ENCODE data around the gene PRG2. TPM values are rescaled to one million over a fixed set of nuclear protein-coding genes. Genes with fewer than 3 reads are reported as not detected.
A peak's percentile ranks its signal among the peaks of the same experiment; 100 is the strongest.

Gene PRG2
- total RNA-seq, 2 donors from 2014 or later = 0.55 to 0.92 TPM

DNA sequence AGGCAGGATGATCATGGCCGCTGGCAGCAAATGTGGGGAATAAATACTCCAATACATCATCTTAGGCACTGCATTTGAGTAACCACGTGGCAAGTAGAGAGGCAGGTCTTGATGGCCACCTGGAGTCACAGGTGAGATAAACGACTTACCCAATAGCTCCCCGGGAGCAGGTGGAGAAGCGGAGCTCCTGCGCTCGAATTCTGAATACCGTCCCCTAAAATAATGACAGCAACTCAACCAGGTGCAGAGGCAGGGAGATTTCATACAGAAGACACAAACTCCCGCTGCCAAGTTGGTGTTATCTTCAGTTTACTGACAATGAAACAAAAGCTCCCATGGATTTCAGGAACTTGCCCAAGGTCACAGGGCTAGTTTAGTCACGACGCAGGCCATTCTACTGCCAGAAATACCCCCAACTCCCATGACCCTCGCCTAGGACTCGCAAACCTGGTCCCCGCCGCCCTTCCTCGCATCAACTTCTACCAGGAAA is 36.0 kb upstream of the PRG2 start:
- DNase-seq = no peak
- H3K4me3 Mint-ChIP-seq = peak overlapping the region; percentile 93

GRCh38 chr11:57425565-57426438 is 35.4 kb upstream of the PRG2 start:
- Mint-ChIP-seq H3K4me1 (peaks cover 38% of the 10 kb centered on the region), H3K27ac (peak overlapping the region; percentile 89), H3K4me3 (peak overlapping the region; percentile 93), H3K36me3 (ENCODE audit: low read depth) (no peaks in the 10 kb centered on the region), H3K27me3 (no peaks in the 10 kb centered on the region)
- ATAC-seq (no peak), DNase-seq (no peak)
- no peaks in the 10 kb centered on the region for H3K9me3 ChIP-seq (ENCODE audit: control insufficient read depth, low read length, poor library complexity, severe bottlenecking)

More for the DNA sequence above, 36.0 kb upstream of the PRG2 start:
- no peaks in the 10 kb centered on the region for H3K27me3 Mint-ChIP-seq
- no peaks in the 10 kb centered on the region for H3K9me3 ChIP-seq (ENCODE audit: control insufficient read depth, low read length, poor library complexity, severe bottlenecking)
- H3K36me3 Mint-ChIP-seq (ENCODE audit: low read depth) = no peaks in the 10 kb centered on the region
- peaks cover 38% of the 10 kb centered on the region for H3K4me1 Mint-ChIP-seq
- H3K27ac Mint-ChIP-seq = peak overlapping the region; percentile 89
- no peak for ATAC-seq

DNA sequence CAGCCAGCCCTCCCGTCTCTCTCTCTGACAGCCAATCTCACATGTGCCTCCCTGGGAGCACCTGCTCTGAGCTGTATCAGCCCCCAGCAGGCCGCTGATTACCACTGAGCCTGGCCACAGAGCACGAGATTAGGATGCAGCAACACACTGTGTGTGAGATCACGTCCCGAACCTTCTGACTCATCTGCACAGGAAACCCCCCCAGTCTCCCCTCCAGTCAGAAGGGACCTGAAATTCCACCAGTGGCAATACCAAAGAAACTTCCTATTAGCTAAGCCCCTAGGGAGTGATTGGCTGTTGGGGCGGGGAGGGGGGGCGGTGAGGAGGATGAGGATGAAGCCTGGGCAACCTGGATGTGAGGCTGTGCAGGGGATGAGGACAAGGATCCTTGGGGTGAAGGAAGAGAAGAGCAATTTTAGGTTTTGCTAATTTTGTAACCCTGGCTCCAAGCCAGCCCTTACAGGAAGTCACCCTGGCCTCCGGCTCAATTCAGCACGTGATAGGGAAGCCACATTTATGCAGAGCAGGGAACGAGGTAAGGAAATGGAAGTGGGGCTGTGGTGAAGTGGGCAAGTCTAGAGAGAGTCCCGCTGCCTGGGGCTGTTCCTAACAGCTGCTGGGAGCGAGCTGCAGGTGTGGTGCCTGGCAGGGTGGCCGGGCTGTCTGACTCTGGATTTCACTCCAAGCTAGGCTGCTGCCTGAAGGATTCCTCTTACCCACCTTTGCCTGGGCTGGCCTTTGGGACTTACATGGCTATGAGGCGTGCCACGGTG is 34.5 kb upstream of the PRG2 start:
- Mint-ChIP-seq H3K27ac (peak overlapping the region; percentile 89), H3K4me1 (peaks cover 37% of the 10 kb centered on the region), H3K36me3 (ENCODE audit: low read depth) (no peaks in the 10 kb centered on the region), H3K27me3 (no peaks in the 10 kb centered on the region), H3K4me3 (peak overlapping the region; percentile 93)
- H3K9me3 ChIP-seq (ENCODE audit: control insufficient read depth, low read length, poor library complexity, severe bottlenecking) = no peaks in the 10 kb centered on the region
- ATAC-seq (peak; percentile 91), DNase-seq (peak; percentile 38 to 76 (median 45))

- H3K9me3 ChIP-seq (ENCODE audit: control insufficient read depth, low read length, poor library complexity, severe bottlenecking) = no peaks in the 10 kb centered on the region
- Mint-ChIP-seq H3K36me3 (ENCODE audit: low read depth) (no peaks in the 10 kb centered on the region), H3K27ac (peak overlapping the region; percentile 89), H3K27me3 (no peaks in the 10 kb centered on the region), H3K4me3 (peak overlapping the region; percentile 93), H3K4me1 (peaks cover 36% of the 10 kb centered on the region)
- no peak for DNase-seq
- ATAC-seq = no peak
Measured at GRCh38 chr11:57424137-57424791, 33.8 kb upstream of the PRG2 start.

DNA sequence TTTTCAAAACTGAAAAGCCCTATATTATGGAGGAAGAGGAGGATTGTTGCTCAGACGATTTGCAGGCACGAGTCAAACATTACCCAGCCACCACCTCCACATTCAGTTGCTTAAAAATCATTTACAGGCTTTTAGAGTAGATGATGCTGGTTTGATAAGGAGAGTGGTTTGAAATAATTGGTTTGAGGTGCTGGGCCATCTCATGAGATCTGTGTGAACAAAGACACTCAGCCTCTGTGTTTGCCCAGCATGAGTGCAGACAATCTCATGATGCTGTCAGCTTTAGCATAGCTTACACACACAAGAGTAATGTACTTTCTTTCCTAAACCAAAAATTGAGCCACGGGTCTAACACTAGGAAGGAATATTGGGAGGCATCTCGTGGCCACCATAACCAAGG is 32.2 kb upstream of the PRG2 start:
- Mint-ChIP-seq H3K4me1 (peaks cover 32% of the 10 kb centered on the region), H3K4me3 (no peak overlapping the region), H3K27ac (peak overlapping the region; percentile 89), H3K27me3 (no peaks in the 10 kb centered on the region), H3K36me3 (ENCODE audit: low read depth) (no peaks in the 10 kb centered on the region)
- H3K9me3 ChIP-seq (ENCODE audit: control insufficient read depth, low read length, poor library complexity, severe bottlenecking) = no peaks in the 10 kb centered on the region
- no peak for ATAC-seq
- DNase-seq = no peak

- no peaks in the 10 kb centered on the region for H3K9me3 ChIP-seq (ENCODE audit: control insufficient read depth, low read length, poor library complexity, severe bottlenecking)
- peaks cover 26% of the 10 kb centered on the region for H3K4me1 Mint-ChIP-seq
- ATAC-seq (no peak), DNase-seq (no peak)
- H3K27ac Mint-ChIP-seq = no peak overlapping the region
- H3K36me3 Mint-ChIP-seq (ENCODE audit: low read depth) = peaks cover 3% of the 10 kb centered on the region
- H3K27me3 Mint-ChIP-seq = no peaks in the 10 kb centered on the region
- H3K4me3 Mint-ChIP-seq = no peak overlapping the region
Measured at GRCh38 chr11:57421805-57422204, 31.4 kb upstream of the PRG2 start.

DNA sequence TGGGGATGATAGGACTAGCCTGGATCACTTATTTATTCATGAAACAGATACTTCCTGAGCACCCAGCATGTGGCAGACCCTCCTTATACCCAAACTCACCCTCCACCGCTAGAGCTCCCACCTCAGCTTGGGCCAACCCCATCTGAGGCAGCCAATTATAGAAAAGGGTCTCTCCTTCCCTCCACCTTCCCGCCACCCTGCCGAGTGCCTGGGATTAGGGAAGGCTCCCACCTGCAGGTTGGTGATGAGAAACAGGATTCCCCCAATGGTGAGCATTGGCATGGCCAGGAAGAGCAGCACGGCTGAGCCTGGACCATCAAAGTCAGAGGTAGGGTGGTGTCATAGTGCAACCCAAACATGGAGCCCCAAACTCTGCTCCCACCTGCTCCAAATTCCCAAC is 30.6 kb upstream of the PRG2 start:
- H3K9me3 ChIP-seq (ENCODE audit: control insufficient read depth, low read length, poor library complexity, severe bottlenecking) = no peaks in the 10 kb centered on the region
- Mint-ChIP-seq H3K36me3 (ENCODE audit: low read depth) (peaks cover 3% of the 10 kb centered on the region), H3K4me3 (no peak overlapping the region), H3K4me1 (peaks cover 20% of the 10 kb centered on the region), H3K27me3 (no peaks in the 10 kb centered on the region), H3K27ac (no peak overlapping the region)
- DNase-seq (no peak), ATAC-seq (no peak)

GRCh38 chr11:57419146-57419545 is 28.7 kb upstream of the PRG2 start:
- Mint-ChIP-seq H3K36me3 (ENCODE audit: low read depth) (peaks cover 6% of the 10 kb centered on the region), H3K27ac (no peak overlapping the region), H3K4me3 (no peak overlapping the region), H3K4me1 (peaks cover 11% of the 10 kb centered on the region), H3K27me3 (no peaks in the 10 kb centered on the region)
- DNase-seq = no peak
- no peak for ATAC-seq
- no peaks in the 10 kb centered on the region for H3K9me3 ChIP-seq (ENCODE audit: control insufficient read depth, low read length, poor library complexity, severe bottlenecking)

DNA sequence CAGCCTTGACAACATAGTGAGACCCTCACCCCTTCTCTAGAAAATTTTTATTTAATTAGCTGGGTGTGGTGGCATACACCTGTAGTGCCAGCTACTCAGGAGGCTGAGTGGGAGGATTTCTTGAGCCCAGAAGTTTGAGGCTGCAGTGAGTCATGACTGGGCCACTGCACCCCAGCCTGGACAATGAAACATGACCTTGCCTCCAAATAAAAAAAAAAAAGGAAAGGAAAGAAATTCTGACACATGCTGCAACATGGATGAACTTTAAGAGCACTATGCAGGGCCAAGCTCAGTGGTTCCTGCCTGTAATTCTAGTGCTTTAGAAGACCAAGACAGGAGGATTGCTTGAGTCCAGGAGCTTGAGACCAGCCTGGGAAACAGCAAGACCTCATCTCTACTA is 27.7 kb upstream of the PRG2 start:
- H3K9me3 ChIP-seq (ENCODE audit: control insufficient read depth, low read length, poor library complexity, severe bottlenecking) = no peaks in the 10 kb centered on the region
- Mint-ChIP-seq H3K27me3 (no peaks in the 10 kb centered on the region), H3K4me1 (peaks cover 17% of the 10 kb centered on the region), H3K4me3 (no peak overlapping the region), H3K27ac (no peak overlapping the region), H3K36me3 (ENCODE audit: low read depth) (peaks cover 16% of the 10 kb centered on the region)
- ATAC-seq = no peak
- DNase-seq = no peak

DNA sequence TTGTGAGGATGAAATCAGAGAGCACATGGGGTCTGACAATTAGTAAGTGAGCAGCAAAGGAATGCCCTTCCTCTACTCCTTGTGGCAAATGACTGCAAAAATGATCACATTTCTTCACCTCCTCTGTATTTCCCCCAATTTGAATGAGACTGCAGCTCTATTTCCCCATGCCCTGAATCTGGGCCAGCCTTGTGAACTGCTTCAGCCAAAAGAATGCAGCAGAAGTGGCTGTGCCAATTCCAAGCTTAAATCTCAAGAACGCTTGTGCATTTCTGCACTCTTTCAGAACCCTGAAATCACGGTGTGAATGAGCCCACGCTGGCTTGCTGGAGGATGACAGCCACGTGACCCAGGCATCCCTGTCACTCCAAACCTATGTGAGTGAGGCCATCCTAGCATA is 26.6 kb upstream of the PRG2 start:
- DNase-seq (no peak), ATAC-seq (no peak)
- no peaks in the 10 kb centered on the region for H3K27me3 Mint-ChIP-seq
- peak overlapping the region; percentile 24 for H3K27ac Mint-ChIP-seq
- no peaks in the 10 kb centered on the region for H3K9me3 ChIP-seq (ENCODE audit: control insufficient read depth, low read length, poor library complexity, severe bottlenecking)
- peaks cover 15% of the 10 kb centered on the region for H3K4me1 Mint-ChIP-seq
- peaks cover 17% of the 10 kb centered on the region for H3K36me3 Mint-ChIP-seq (ENCODE audit: low read depth)
- no peak overlapping the region for H3K4me3 Mint-ChIP-seq

DNA sequence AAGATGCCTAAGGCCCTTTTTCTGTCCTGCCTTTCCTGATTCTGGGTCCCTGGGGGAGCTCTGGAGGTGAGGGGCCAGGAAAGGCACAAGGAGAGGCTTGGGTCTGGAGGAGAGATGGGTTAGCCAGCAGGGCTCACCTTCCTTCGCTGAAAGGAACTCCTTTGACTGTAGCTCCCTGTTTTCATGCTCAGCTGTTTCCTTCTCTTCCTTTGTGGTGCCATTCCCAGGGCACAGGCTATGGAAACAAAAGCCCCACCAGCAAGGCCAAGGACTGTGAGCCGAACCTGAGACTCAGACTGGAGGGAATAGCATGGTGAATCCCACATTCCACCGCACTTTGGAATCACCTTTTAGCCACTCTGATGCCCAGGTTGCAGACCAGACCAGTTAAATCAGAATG is 26.0 kb upstream of the PRG2 start:
- Mint-ChIP-seq H3K4me3 (no peak overlapping the region), H3K27me3 (no peaks in the 10 kb centered on the region), H3K4me1 (peaks cover 15% of the 10 kb centered on the region), H3K36me3 (ENCODE audit: low read depth) (peaks cover 17% of the 10 kb centered on the region), H3K27ac (no peak overlapping the region)
- no peak for DNase-seq
- H3K9me3 ChIP-seq (ENCODE audit: control insufficient read depth, low read length, poor library complexity, severe bottlenecking) = no peaks in the 10 kb centered on the region
- no peak for ATAC-seq

DNA sequence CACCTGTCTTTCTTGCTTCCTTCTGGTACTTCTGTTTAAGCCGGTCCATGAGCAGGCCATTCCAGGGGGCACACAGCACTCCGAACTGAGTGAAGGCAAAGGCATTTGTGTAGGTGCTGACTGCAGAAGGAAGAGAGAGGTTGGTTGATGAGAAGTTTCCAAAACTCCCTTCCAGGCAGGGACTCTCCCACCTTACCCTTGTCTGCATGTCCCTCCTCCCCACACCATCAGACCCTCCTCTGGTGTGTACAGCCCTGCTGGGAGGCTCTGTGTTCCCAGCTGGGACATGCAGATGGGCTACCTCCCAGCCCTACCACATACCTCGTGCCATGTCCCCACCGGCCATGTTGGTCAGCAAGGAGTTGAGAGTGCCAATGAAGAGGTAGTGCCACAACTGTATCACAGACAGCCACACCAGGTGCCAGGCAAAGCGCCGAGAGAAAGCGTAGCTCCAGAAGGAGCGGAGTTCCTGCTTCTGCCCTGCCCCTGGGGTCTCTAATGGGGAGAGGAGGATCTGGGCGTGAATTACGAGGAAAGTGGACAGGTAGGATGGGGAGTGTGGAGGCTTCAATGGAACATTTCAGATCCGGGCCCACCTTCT is 24.3 kb upstream of the PRG2 start:
- H3K9me3 ChIP-seq (ENCODE audit: control insufficient read depth, low read length, poor library complexity, severe bottlenecking) = no peaks in the 10 kb centered on the region
- Mint-ChIP-seq H3K36me3 (ENCODE audit: low read depth) (peaks cover 19% of the 10 kb centered on the region), H3K27ac (no peak overlapping the region), H3K27me3 (no peaks in the 10 kb centered on the region), H3K4me1 (peaks cover 15% of the 10 kb centered on the region), H3K4me3 (no peak overlapping the region)
- no peak for ATAC-seq
- DNase-seq = no peak

- DNase-seq (no peak), ATAC-seq (no peak)
- no peaks in the 10 kb centered on the region for H3K27me3 Mint-ChIP-seq
- peaks cover 21% of the 10 kb centered on the region for H3K36me3 Mint-ChIP-seq (ENCODE audit: low read depth)
- no peak overlapping the region for H3K4me3 Mint-ChIP-seq
- H3K4me1 Mint-ChIP-seq = peaks cover 15% of the 10 kb centered on the region
- H3K27ac Mint-ChIP-seq = peak overlapping the region; percentile 65
- H3K9me3 ChIP-seq (ENCODE audit: control insufficient read depth, low read length, poor library complexity, severe bottlenecking) = no peaks in the 10 kb centered on the region
Measured at GRCh38 chr11:57413681-57414080, 23.2 kb upstream of the PRG2 start.

All from T-helper 17 cell (primary cell).